Right atrium auricular region (tissue), 2 donors: ENCODE measurements around the gene GMCL1. TPM values are rescaled to one million over a fixed set of nuclear protein-coding genes. Genes with fewer than 3 reads are reported as not detected.

Experiments
- DNase-seq: peaks from one replicate; pipeline ENCODE4 v3.0.0-alpha.2; 2019; ENCODE audit warnings: low spot score
- H3K27ac ChIP-seq, 2 donors: fragments of 200-600 bp; sonication (generic); 1 replicate in 1 of 2; 2 replicates in 1 of 2; pipeline ENCODE4 v1.5.1; 2016 to 2019
- H3K27me3 ChIP-seq, 2 donors: fragments of 200-600 bp; sonication (generic); one replicate each; pipeline versions ENCODE4 v1.5.1 to v1.6.0; 2017 to 2019
- H3K36me3 ChIP-seq: fragments of 200-600 bp; sonication (generic); one replicate; pipeline ENCODE4 v1.5.1; 2016
- H3K4me1 ChIP-seq, 2 donors: fragments of 200-600 bp; sonication (generic); one replicate each; pipeline versions ENCODE4 v1.5.1 to v1.6.0; 2017 to 2019
- H3K4me3 ChIP-seq, 2 donors: fragments of 200-600 bp; sonication (generic); 1 replicate in 1 of 2; 2 replicates in 1 of 2; pipeline ENCODE4 v1.5.1; 2017 to 2019; ENCODE audit warnings: mild to moderate bottlenecking in 1 of 2, moderate library complexity in 1 of 2
- H3K9me3 ChIP-seq, 2 donors: fragments of 200-600 bp; sonication (generic); one replicate each; pipeline ENCODE4 v1.5.1; 2019
- total RNA-seq, 2 donors: library from RNA; depleted of rRNA; stranded (reverse); fragments of >200 nt; gene quantifications; one replicate each; pipeline ENCODE4 v1.1.0, GENCODE V29; 2016
- TF ChIP-seq, protein P1 (sequence below), 2 donors: fragments of 200-600 bp; sonication (generic); IDR thresholded peaks; one replicate each; pipeline ENCODE4 v1.5.1; 2019; ENCODE audit warnings: antibody characterized with exemption in 2 of 2

GMCL1 gene
- total RNA-seq, 2 donors from 2014 or later: 5.4 to 7.2 TPM

DNA sequence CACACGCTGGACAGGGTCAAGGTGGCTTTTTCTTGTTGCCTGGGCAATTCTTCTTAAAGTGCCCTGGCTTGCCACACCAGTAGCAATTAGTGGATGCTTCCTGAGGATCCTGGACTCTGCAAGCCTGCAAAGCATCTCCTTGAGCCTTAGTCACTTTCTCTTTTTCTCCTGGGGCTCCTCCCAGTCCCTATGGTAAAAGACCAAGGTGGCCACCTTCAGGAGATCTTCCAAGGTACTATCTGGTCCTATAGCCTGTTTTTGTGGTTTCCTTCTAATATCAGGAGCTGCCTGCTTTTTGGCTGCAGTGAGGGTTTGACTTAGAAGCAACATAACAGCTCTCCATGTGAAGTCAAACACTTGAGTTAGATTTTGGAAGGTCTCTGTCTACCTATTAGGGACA is 33.3 kb upstream of the GMCL1 start:
- TF ChIP-seq, protein P1, sequence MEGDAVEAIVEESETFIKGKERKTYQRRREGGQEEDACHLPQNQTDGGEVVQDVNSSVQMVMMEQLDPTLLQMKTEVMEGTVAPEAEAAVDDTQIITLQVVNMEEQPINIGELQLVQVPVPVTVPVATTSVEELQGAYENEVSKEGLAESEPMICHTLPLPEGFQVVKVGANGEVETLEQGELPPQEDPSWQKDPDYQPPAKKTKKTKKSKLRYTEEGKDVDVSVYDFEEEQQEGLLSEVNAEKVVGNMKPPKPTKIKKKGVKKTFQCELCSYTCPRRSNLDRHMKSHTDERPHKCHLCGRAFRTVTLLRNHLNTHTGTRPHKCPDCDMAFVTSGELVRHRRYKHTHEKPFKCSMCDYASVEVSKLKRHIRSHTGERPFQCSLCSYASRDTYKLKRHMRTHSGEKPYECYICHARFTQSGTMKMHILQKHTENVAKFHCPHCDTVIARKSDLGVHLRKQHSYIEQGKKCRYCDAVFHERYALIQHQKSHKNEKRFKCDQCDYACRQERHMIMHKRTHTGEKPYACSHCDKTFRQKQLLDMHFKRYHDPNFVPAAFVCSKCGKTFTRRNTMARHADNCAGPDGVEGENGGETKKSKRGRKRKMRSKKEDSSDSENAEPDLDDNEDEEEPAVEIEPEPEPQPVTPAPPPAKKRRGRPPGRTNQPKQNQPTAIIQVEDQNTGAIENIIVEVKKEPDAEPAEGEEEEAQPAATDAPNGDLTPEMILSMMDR (IDR thresholded peaks at IDR 0.05): no peak
- Histone ChIP-seq H3K4me1 (peaks cover 0 to 30% of the 10 kb centered on the region in 2 donors), H3K9me3 (no peaks in the 10 kb centered on the region), H3K27me3 (no peaks in the 10 kb centered on the region), H3K36me3 (no peaks in the 10 kb centered on the region), H3K4me3 (no peak overlapping the region), H3K27ac (no peak overlapping the region)
- no peak for DNase-seq

DNA sequence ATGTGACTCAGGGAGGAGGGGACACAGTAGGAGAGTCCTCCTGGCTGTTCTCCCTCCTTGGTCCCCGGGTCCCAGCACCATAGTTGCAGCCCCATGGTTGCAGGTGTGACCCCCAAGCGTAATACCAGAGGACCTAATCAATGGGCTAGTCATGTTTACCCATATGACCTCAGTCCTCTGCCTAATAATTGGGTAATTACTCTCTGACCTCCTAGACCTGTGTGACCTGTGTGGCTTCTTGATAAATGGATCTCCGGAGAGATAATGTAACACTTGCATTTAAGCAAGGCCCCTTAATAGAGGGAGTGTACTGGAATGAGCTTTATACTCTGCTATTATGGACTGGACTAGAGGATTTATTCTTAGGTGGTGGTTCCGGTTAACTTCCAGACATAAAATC is 32.2 kb upstream of the GMCL1 start:
- no peak for DNase-seq
- no peaks in the 10 kb centered on the region for H3K36me3 ChIP-seq
- H3K27me3 ChIP-seq: no peaks in the 10 kb centered on the region
- no peaks in the 10 kb centered on the region for H3K9me3 ChIP-seq
- TF ChIP-seq, protein P1 (IDR thresholded peaks at IDR 0.05): no peak
- no peak overlapping the region for H3K4me3 ChIP-seq
- peaks cover 0 to 25% of the 10 kb centered on the region in 2 donors for H3K4me1 ChIP-seq
- no peak overlapping the region for H3K27ac ChIP-seq

DNA sequence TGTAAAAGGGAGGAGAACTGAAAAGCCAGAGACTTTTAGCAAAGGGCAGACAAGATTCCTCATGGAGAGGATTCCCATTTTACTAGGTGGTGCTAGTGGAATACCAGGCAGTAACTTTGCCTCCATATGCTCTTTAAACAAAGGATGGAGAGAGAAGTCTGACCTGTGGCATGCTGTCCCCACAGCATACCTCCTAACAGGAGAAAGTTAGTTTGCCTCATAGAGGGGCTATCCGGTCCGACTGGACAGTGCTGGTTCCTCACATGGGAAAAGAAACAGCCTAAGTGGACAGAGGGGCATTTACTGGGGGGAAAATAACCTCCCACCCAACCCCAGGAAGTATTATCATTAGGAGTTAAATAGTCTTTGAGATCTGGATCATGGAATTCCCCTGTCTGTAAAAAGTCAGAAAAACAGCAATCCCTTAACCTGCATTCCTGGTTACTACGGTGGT is 31.6 kb upstream of the GMCL1 start:
- DNase-seq: peak; percentile 30
- H3K4me3 ChIP-seq: peak overlapping the region; percentile 22 to 40
- H3K27ac ChIP-seq: peak overlapping the region; percentile 57 to 62
- no peaks in the 10 kb centered on the region for H3K36me3 ChIP-seq
- no peaks in the 10 kb centered on the region for H3K9me3 ChIP-seq
- no peaks in the 10 kb centered on the region for H3K27me3 ChIP-seq
- peaks cover 0 to 25% of the 10 kb centered on the region in 2 donors for H3K4me1 ChIP-seq
- TF ChIP-seq, protein P1 (IDR thresholded peaks at IDR 0.05): no peak

DNA sequence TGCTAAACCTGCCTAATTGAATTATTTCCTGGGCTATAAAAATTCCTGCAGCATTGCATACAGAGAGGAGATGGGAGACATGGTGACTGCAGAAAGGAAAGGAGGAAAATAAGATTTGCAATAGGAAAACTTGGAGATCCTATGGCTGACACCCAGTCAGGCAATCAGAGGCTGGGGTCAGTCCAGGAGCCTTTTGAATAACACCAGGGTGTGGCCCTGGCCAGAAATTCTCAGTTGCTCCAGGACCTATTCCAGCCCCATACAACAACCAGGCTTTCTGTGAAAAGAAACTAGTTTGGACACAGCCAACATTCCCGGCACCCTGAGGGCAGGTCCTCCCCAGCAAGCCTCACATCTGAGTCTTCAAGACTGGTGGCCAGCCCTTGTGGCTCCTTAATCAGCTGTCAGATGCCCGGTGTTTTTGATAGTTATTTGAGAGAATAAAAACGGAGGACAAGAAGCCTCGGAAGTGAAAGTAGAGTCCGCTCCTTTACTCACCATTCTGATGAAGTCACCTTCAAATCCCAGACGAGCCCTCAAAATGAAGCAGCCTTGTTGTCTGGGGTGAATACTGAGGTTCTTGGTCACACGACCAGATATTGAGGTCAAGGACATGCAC is 31.1 kb upstream of the GMCL1 start:
- H3K4me1 ChIP-seq: peaks cover 0 to 25% of the 10 kb centered on the region in 2 donors
- H3K27ac ChIP-seq: peak overlapping the region; percentile 57 to 62
- TF ChIP-seq, protein P1 (IDR thresholded peaks at IDR 0.05): no peak
- peak; percentile 79 for DNase-seq
- H3K36me3 ChIP-seq: no peaks in the 10 kb centered on the region
- no peaks in the 10 kb centered on the region for H3K27me3 ChIP-seq
- peak overlapping the region; percentile 22 to 40 for H3K4me3 ChIP-seq
- no peaks in the 10 kb centered on the region for H3K9me3 ChIP-seq

DNA sequence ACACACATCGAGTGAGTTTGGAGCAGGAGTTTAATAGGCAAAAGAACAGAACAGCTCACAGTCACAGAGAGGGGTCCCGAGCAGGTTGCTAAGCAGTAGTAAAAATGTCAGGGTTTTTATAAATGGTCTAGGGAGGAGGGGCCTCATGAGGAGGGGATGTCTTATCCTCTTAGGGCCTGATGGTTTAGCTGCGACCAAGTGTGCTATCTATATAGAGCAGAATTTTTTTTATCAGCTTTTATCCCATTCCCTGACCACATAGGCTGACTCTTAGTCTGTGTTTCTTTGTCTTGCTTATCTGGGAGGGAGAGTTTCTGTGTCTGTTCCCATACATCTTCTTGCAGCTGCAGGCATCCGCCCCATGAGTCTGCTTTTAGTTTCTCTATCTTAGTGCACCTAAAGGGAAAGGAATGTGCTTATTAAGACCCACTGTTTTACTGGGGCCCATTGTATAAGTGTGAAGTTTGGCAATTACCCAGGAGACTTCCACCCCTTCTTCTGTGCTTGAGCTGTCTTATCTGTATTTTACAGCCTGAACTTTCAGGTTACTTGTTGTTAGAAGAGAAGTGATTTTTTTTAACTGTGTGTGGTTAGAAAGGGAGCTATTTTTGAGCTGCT is 30.4 kb upstream of the GMCL1 start:
- no peaks in the 10 kb centered on the region for H3K27me3 ChIP-seq
- TF ChIP-seq, protein P1 (IDR thresholded peaks at IDR 0.05): no peak
- no peaks in the 10 kb centered on the region for H3K9me3 ChIP-seq
- DNase-seq: peak; percentile 46
- H3K27ac ChIP-seq: peak overlapping the region; percentile 57 to 62
- H3K4me1 ChIP-seq: peaks cover 0 to 25% of the 10 kb centered on the region in 2 donors
- H3K36me3 ChIP-seq: no peaks in the 10 kb centered on the region
- peak overlapping the region; percentile 22 to 40 for H3K4me3 ChIP-seq
